ENCODE measurements around the gene TRIM66.
"Not testable (repeated sequence)": the region's sequence is repeated elsewhere in the genome, so short reads cannot be mapped to it uniquely, and the experiment has no call there.

Gene TRIM66

DNA sequence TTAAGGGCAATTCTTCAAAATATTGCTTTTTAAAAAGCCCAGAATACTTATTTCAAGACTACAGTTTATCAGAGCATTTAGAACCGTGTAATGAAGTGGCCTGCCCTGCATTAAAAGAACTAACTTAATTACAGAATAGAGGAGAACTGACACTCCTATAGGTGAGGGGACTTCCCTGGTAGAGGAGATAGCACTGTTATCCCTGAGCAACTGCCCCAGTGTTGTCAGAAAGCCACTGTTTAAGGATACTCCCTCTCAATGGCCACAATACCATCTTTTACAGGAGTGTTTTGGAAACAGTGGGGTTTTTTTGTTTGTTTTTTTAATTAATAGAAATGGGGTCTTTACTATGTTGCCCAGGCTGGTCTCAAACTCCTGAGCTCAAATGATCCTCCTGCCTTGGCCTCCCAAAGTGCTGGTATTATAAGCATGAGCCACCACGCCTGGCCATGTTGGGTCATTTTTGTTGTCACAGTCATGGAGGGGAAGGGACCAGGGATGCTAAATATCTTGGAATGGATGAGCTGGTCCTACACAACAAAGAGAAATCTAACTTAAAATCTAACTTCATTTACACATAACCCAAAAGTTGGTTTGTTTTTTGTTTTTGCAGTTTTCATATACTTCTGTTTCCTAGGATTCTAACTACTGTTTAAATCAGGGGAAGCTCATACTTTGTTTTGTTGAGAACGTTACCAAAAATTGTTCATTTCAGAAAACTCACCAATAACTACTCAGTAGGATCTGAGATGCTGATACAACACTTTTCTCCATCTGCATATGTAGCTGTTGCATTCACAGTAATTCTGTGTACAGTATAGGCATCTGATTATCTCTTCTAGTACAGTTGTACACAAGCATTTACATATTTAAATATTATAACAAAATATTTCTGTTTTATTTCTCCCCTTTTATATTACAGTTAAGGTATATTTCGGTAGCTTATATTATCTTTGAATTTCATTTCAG is 8.2 kb upstream of the TRIM66 start:
- no peak for DNase-seq (ENCODE audit: low spot score)

GRCh38 chr11:8689726-8690255 is 7.3 kb upstream of the TRIM66 start:
- no peak for DNase-seq (ENCODE audit: low spot score)

- DNase-seq (ENCODE audit: low spot score): peak; percentile 87
Observed at GRCh38 chr11:8688414-8689362, 6.2 kb upstream of the TRIM66 start.

DNA sequence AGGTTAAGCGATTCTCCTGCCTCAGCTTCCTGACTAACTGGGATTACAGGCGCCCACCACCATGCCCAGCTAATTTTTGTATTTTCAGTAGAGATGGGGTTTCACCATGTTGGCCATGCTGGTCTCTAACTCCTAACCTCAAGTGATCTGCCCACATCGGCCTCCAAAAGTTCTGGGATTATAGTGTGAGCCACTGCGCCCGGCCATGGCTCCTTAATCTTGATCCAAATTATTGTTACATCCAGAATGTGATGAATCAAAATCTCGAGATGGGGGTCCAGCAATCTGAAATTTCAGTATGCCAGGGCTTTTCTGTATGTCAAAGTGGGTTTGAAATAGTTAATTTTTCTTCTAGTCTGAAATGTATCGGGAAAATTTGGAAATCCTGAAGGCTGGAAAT is 3.9 kb upstream of the TRIM66 start:
- DNase-seq (ENCODE audit: low spot score): no peak

GRCh38 chr11:8685820-8686219 is 3.4 kb upstream of the TRIM66 start:
- no peak for DNase-seq (ENCODE audit: low spot score)

GRCh38 chr11:8685306-8685705 is 2.8 kb upstream of the TRIM66 start:
- no peak for DNase-seq (ENCODE audit: low spot score)

DNA sequence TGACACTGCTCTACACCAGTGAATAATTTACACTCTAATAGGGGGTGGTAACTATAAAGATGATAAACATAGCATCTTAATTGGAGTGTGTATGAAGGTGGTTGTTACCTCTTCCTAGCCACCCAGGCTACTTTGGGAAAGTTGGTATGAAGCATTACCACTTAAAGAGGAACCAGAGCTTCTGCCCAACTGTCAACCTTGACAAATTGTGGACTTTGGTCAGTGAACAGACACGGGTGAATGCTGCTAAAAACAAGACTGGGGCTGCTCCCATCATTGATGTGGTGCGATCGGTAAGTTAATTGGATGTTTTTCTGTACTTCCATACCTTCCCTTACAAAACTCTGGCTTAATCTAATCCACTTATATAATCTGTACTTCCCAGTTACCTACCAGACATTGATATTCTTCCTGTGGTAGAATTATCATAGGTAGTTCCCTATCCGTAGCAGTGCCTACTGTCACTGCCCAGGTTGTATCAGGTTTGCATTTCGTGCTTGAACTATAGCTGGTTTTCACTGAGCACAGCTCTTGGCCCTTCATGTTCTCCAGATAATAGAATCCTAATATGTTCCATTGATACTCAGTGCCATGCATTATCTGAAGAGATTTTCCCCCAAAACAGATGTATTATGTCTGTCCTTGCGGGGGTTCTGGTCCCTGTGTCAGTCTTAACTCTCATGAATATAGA is 2.3 kb upstream of the TRIM66 start:
- no peak for DNase-seq (ENCODE audit: low spot score)

GRCh38 chr11:8683115-8683807 is 796 bp upstream of the TRIM66 start:
- no peak for DNase-seq (ENCODE audit: low spot score)

DNA sequence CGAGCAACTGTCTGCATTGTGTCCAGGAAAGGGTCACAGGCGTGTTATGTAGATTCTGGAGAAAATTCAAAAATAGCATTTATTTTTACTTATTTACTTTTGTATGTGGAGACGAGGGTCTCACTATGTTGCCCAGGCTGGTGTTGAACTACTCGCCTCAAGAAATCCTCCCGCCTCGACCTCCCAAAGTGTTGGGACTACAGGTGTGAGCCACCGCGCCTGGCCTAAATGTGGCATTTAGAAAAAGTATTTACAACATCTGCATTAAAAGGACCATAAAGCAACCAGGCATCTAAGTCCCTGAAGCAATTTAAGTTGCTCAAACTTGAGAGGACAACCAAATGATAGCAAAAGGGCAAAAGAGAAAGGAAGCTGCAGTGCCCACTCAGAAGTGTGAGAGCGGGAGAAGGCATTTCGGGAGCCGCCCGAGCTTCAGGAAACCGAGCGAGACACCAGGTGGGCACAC is 595 bp downstream of the TRIM66 start:
- DNase-seq (ENCODE audit: low spot score): no peak

DNA sequence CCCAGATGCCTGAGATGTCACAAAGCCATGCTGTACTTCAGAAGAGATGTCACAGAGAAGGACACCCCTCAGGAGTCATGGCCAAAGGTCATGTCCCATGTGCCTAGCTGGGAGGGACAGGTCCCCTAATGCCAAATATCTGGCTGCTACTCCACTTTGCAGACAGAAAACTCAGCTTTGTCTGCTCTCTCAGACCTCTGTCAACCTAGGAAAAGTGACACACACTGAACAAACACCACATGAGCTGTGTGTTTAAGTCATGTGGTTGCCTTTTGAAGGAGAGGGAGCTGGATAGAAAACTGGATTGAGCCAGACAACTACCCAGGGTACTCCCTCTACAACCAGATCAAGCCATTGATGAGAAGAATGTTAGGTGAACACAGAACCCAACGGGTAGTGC is 3.5 kb downstream of the TRIM66 start:
- DNase-seq (ENCODE audit: low spot score): no peak

DNA sequence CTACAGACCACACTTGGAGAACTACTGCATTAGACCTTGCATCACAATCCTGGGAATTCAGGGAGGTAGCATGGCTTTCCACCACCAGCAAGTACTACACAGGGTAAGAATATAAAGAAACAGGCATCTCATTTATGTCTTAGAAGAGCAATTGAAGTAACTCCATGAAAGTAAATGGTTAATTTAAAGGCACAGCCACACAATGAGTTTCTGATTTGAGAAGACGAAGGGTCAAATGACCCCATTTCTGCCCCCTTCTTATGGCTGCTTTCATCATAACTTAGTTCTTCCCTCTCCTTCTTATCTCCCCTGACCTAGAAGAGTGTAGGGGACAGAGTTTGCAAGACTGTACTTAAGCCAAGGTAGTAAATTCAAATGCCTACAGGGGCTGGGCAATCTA is 6.0 kb downstream of the TRIM66 start:
- DNase-seq (ENCODE audit: low spot score): no peak

DNA sequence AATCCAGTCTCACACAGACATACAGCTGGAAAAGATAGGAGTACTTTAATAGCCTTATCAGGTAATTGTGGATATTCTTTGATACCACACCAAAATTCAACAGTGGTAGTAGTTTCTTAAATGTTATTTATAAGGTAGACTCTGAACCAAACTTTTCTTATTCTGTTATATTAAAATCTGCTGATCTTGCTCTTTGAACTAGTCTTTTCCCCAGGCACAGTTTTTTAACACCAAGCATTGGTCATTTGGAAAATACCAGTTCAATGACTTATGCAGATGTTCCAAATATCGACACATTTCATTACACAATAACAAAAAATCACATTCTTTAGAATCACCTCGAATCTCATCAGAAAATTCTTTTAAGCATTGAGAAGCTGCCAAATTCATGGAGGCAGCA is 7.6 kb downstream of the TRIM66 start:
- no peak for DNase-seq (ENCODE audit: low spot score)

GRCh38 chr11:8672346-8672745 is 10.1 kb downstream of the TRIM66 start:
- DNase-seq (ENCODE audit: low spot score): no peak

DNA sequence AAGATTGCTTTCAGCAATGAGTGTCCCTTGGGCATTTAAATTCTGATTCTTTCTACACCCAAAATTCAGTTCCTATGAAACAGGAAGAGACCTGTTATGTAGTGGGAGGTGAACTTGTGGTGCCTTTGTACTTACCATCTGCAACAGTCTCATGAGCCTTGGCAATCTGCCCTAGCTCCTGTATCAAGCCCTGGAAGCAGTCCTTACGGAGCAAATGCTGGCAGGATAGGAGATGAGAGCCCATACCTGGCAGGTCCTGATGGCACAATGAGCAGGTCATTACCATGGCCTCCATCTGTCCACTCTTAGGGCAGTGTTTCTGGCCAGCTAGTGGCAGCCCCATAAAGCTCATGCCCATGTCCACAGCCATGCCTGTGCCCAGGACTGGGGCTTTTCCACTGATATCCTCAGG is 10.8 kb downstream of the TRIM66 start:
- no peak for DNase-seq (ENCODE audit: low spot score)

GRCh38 chr11:8671193-8671612 is 11.3 kb downstream of the TRIM66 start:
- DNase-seq (ENCODE audit: low spot score): no peak

DNA sequence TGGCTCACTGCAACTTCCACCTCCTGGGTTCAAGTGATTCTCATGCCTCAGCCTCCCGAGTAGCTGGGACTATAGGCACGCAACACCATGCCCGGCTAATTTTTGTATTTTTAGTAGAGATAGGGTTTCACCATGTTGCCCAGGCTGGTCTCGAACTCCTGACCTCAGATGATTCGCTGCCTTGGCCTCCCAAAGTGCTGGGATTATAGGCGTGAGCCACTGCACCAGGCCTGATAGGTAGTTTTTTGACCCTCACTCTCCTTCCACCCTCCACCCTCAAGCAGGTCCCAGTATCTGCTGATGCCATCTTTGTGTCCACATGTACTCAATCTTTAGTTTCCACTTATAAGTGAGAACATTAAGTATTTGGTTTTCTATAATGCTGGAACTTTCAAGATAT is 12.4 kb downstream of the TRIM66 start:
- DNase-seq (ENCODE audit: low spot score): not testable (repeated sequence)

GRCh38 chr11:8665222-8665621 is 17.2 kb downstream of the TRIM66 start:
- no peak for DNase-seq (ENCODE audit: low spot score)

DNA sequence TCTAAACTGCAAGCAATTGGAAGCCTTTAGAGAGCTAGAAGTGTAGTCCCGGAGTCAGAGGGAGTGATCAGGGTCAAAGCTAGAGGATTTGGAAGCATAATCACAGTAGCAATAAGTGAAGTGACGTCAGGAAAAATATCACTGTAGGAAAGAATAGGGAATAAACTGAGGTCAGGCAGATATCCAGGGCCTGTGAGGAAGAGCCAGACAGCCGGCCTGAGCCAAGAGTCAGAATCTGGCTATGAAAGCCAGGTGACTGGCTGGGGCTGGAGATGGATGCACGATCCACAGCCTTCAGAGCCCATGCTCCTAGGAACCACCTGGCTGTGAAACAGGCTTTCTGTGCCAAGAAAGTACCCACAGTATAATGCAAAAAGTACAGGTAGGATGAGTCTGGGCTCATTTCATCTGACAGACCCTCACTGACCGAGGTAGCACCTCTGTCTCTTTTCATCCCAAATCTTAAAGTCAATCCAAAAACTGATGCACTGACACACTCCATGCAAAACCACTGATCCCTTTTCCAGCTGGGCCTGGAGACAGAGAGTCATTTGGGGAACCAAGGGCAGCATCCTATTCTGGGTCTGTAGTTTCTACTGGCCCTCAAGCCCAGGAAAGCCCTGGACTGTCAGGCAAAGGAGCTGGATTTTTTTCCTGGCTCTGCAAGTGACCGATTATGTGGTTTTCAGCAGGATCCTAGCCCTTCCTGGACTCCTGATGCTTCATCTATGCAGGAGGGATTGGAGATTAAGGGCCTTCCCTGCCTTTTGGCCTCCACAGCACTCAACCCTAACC is 21.3 kb downstream of the TRIM66 start:
- no peak for DNase-seq (ENCODE audit: low spot score)

DNA sequence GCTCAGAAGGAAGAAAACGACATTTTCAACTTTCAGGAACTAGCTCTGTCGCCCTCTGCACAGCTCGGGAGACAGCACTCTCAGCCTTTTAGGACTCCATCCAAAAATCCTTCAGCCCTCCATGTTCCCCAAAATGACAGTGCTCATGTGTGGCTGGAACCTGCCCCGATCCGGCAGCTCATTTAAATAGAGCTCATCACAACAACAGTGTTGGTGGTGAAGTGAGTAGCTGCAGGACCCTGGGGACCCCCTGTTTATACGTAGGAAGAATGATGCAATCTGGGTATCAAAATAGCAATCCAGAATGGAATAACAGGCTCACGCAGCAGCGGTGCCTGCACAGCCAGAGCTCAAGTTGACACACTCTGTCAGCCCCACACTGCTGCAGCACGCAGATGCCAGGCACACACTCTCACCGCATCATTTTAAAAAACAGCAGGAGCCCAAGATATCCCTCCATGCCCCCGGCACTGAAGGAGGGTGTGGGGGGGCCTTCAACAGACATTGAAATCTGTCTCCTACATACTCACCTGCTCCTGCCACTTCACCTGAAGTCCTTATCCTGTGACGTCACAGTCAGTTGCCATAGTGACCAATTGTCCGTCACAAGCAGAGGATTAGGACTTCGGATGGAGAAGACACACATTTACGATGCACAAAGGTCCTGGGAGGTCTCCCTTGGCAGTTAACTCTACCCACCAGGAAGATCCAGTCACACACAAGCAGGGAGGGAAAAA is 24.0 kb downstream of the TRIM66 start:
- DNase-seq (ENCODE audit: low spot score): no peak

GRCh38 chr11:8656291-8656690 is 26.2 kb downstream of the TRIM66 start:
- DNase-seq (ENCODE audit: low spot score): no peak
